GM12878 (cell line): ENCODE results near the gene HTR7. TPM values are rescaled to one million over a fixed set of nuclear protein-coding genes. Genes with fewer than 3 reads are reported as not detected.

Source experiments
- ATAC-seq: fragments of 200-7000 bp; cut with Tn5 transposase; 3 replicates; pipeline ENCODE4 v1.9.1; 2020; ENCODE audit warnings: mild to moderate bottlenecking, moderate library complexity
- BruUV-seq: library from RNA; stranded (reverse); fragments of 400-500 nt; replicated peaks from 2 replicates; lab custom pipeline; 2021; lab: Mats Ljungman, UMichigan
- CTCF ChIA-PET: fragments of 300-600 bp; sonication (Branson Sonifier 250); formaldehyde crosslinking; extraction: SDS; loops from one replicate; lab custom pipeline; 2021; ENCODE audit warnings: inconsistent platforms; lab: Yijun Ruan, JAX
- POLR2A ChIA-PET: fragments of 350-600 bp; formaldehyde crosslinking; extraction: SDS; loops from one replicate; lab custom pipeline; 2021; ENCODE audit warnings: inconsistent platforms; lab: Charles Lee
- RAD21 ChIA-PET: fragments of 300-600 bp; sonication (Branson Sonifier 250); formaldehyde crosslinking; loops from one replicate; lab custom pipeline; 2023; ENCODE audit warnings: antibody characterized with exemption; ENCODE audit not compliant: unreplicated experiment; lab: Charles Lee
- SMC1A ChIA-PET: fragments of 300-600 bp; sonication (Branson Sonifier 250); formaldehyde crosslinking; loops from one replicate; lab custom pipeline; 2023; ENCODE audit not compliant: unreplicated experiment, uncharacterized antibody; lab: Charles Lee
- DNase-seq: peaks from one replicate; pipeline ENCODE4 v3.0.0-alpha.2; 2011; ENCODE audit warnings: low read depth, low spot score
- FAIRE-seq: peaks from 3 replicates; lab custom pipeline; 2011; peaks lifted over from hg19 to GRCh38; lab: Jason Lieb, UNC
- H2AFZ ChIP-seq: 2 replicates; pipeline ENCODE4 v1.6.0; 2011; ENCODE audit warnings: low read depth, low read length, control low read depth; ENCODE audit not compliant: control insufficient read depth
- H3K27ac ChIP-seq: 2 replicates; pipeline ENCODE4 v1.5.1; 2011; ENCODE audit warnings: control low read depth; ENCODE audit not compliant: control insufficient read depth, insufficient read depth
- H3K27me3 ChIP-seq, 2 experiments: replicated peaks in 1 of 2; 2 replicates each; pipeline versions ENCODE4 v1.6.0 to v1.6.1; 2011; ENCODE audit warnings: low read length in 1 of 2; ENCODE audit not compliant: control insufficient read depth in 2 of 2, insufficient read depth in 2 of 2
- H3K36me3 ChIP-seq, 2 experiments: 2 replicates each; pipeline ENCODE4 v1.5.1; 2011; ENCODE audit warnings: low read length in 1 of 2; ENCODE audit not compliant: control insufficient read depth in 2 of 2, insufficient read depth in 2 of 2
- H3K4me1 ChIP-seq: 2 replicates; pipeline ENCODE4 v1.6.1; 2011; ENCODE audit warnings: mild to moderate bottlenecking, low read length, moderate library complexity, mixed read lengths; ENCODE audit not compliant: control insufficient read depth, insufficient read depth
- H3K4me2 ChIP-seq: 2 replicates; pipeline ENCODE4 v1.6.0; 2011; ENCODE audit warnings: control low read depth; ENCODE audit not compliant: control insufficient read depth, insufficient read depth
- H3K4me3 ChIP-seq: fragments of 200-600 bp; sonication (generic); 2 replicates; pipeline ENCODE4 v1.5.1; 2016
- H3K79me2 ChIP-seq: 2 replicates; pipeline ENCODE4 v1.6.0; 2011; ENCODE audit warnings: low read length; ENCODE audit not compliant: control insufficient read depth, insufficient read depth
- H3K9ac ChIP-seq: 2 replicates; pipeline ENCODE4 v1.8.0; 2011; ENCODE audit warnings: low read length, control low read depth, mixed read lengths; ENCODE audit not compliant: control insufficient read depth, insufficient read depth
- H3K9me3 ChIP-seq: replicated peaks from 3 replicates; pipeline ENCODE4 v1.5.1; 2011; ENCODE audit warnings: mild to moderate bottlenecking, low read length; ENCODE audit not compliant: control insufficient read depth, insufficient read depth
- H4K20me1 ChIP-seq: 2 replicates; pipeline ENCODE4 v1.6.0; 2011; ENCODE audit not compliant: control insufficient read depth, insufficient read depth
- CBFB ChIP-seq: IDR thresholded peaks from 2 replicates; pipeline ENCODE4 v1.6.1; 2016; ENCODE audit warnings: antibody characterized with exemption, low read depth
- DPF2 ChIP-seq: fragments of 450-650 bp; IDR thresholded peaks from 2 replicates; pipeline ENCODE4 v1.6.1; 2017; ENCODE audit warnings: mild to moderate bottlenecking
- FOS ChIP-seq: IDR thresholded peaks from 3 replicates; pipeline ENCODE4 v1.6.1; 2011; ENCODE audit warnings: borderline replicate concordance; ENCODE audit not compliant: insufficient read length; ENCODE audit errors: extremely low read depth
- FOXK2 ChIP-seq: fragments of 450-650 bp; IDR thresholded peaks from 2 replicates; pipeline ENCODE4 v1.6.1; 2017; ENCODE audit warnings: mild to moderate bottlenecking, moderate library complexity
- HCFC1 ChIP-seq: fragments of 150-350 bp; IDR thresholded peaks from 2 replicates; pipeline ENCODE4 v1.6.1; 2014; ENCODE audit warnings: low read length
- HSF1 ChIP-seq: fragments of 150-350 bp; IDR thresholded peaks from 2 replicates; pipeline ENCODE4 v1.6.1; 2014; ENCODE audit warnings: mild to moderate bottlenecking, low read depth, low read length
- IKZF2 ChIP-seq, 2 experiments: fragments of 450-650 bp; IDR thresholded peaks; 2 replicates each; pipeline ENCODE4 v1.6.1; 2017; ENCODE audit warnings: mild to moderate bottlenecking in 2 of 2, moderate library complexity in 2 of 2
- LARP7 ChIP-seq: fragments of 450-650 bp; IDR thresholded peaks from 2 replicates; pipeline ENCODE4 v1.6.1; 2017; ENCODE audit warnings: mild to moderate bottlenecking
- MEF2A ChIP-seq: IDR thresholded peaks from 2 replicates; pipeline ENCODE4 v1.6.1; 2011; ENCODE audit warnings: low read depth, mild to moderate bottlenecking, low read length, moderate library complexity; ENCODE audit not compliant: insufficient read depth
- MTA2 ChIP-seq: fragments of 450-650 bp; IDR thresholded peaks from 2 replicates; pipeline ENCODE4 v1.6.1; 2016; ENCODE audit warnings: low read depth, mild to moderate bottlenecking, moderate library complexity
- MTA3 ChIP-seq: IDR thresholded peaks from 2 replicates; pipeline ENCODE4 v1.6.1; 2012; ENCODE audit warnings: low read length, inconsistent platforms, borderline replicate concordance
- NFIC ChIP-seq: IDR thresholded peaks from 2 replicates; pipeline ENCODE4 v1.6.1; 2012; ENCODE audit warnings: low read depth, mild to moderate bottlenecking, inconsistent platforms, low read length, moderate library complexity
- NRF1 ChIP-seq: conservative IDR thresholded peaks from 2 replicates; pipeline ENCODE4 v1.6.1; 2011; ENCODE audit warnings: mild to moderate bottlenecking, low read depth, low read length, improper control_type of control experiment
- PAX8 ChIP-seq: fragments of 450-650 bp; IDR thresholded peaks from 2 replicates; pipeline ENCODE4 v1.6.1; 2017; ENCODE audit warnings: mild to moderate bottlenecking, moderate library complexity
- POLR2AphosphoS5 ChIP-seq: IDR thresholded peaks from 2 replicates; pipeline ENCODE4 v1.6.1; 2011; ENCODE audit warnings: mild to moderate bottlenecking, low read length, inconsistent platforms
- RAD51 ChIP-seq: fragments of 450-650 bp; IDR thresholded peaks from 2 replicates; pipeline ENCODE4 v1.6.1; 2016; ENCODE audit warnings: moderate library complexity, mild to moderate bottlenecking, inconsistent platforms
- SIX5 ChIP-seq: IDR thresholded peaks from 2 replicates; pipeline ENCODE4 v1.6.1; 2011; ENCODE audit warnings: mild to moderate bottlenecking, low read depth, low read length, moderate library complexity; ENCODE audit not compliant: severe bottlenecking
- SPI1 ChIP-seq: IDR thresholded peaks from 2 replicates; pipeline ENCODE4 v1.6.1; 2011; ENCODE audit warnings: low read depth, mild to moderate bottlenecking, low read length, moderate library complexity, borderline replicate concordance; ENCODE audit not compliant: insufficient read depth
- ZNF207 ChIP-seq: fragments of 450-650 bp; IDR thresholded peaks from 2 replicates; pipeline ENCODE4 v1.6.1; 2014; ENCODE audit warnings: antibody characterized with exemption, mild to moderate bottlenecking, borderline replicate concordance
- ZNF217 ChIP-seq: fragments of 450-650 bp; IDR thresholded peaks from 2 replicates; pipeline ENCODE4 v1.6.1; 2017; ENCODE audit warnings: antibody characterized with exemption, mild to moderate bottlenecking
- ZNF274 ChIP-seq: IDR thresholded peaks from one replicate; pipeline ENCODE4 v1.8.0; 2011; ENCODE audit not compliant: insufficient read length, insufficient read depth
- whole genome bisulfite sequencing: methylation state at CpG from one replicate; pipeline ENCODE4 v1.1.6; 2016; ENCODE audit warnings: low lambda C conversion rate; ENCODE audit not compliant: insufficient replicate concordance, insufficient coverage; ENCODE audit errors: missing lambda C conversion rate; 5-methylcytosine and 5-hydroxymethylcytosine counted together
- in situ Hi-C: fragments of 300-500 bp; cut with MboI; formaldehyde crosslinking; loops from 9 replicates; pipeline ENCODE4 v1.14.3; 2018; ENCODE audit warnings: mixed read lengths
- intact Hi-C: fragments of 100-400 bp; cut with micrococcal nuclease; formaldehyde crosslinking; loops from one replicate; pipeline ENCODE4 v1.14.2; 2022; ENCODE audit not compliant: unreplicated experiment
- polyA plus RNA-seq, 11 experiments: library from polyadenylated mRNA; depleted of rRNA in 4 of 11; unstranded in 6 of 11; stranded (reverse) in 5 of 11; fragments of >200 nt; fragmentation: Nextera tagmentation in 4 of 11; fragmentation: Illumina TruSeq in 1 of 11; extraction: Ambion mirVana in 4 of 11; extraction: Trizol in 1 of 11; gene quantifications; 1 replicate in 1 of 11; 2 replicates in 10 of 11; pipeline versions ENCODE4 v1.2.1 to v1.2.3, GENCODE V29; 2011 to 2016; ENCODE audit warnings: inconsistent platforms in 2 of 11, missing spikeins in 2 of 11, low read depth in 1 of 11
- total RNA-seq, 4 experiments: library from RNA; depleted of rRNA in 3 of 4; stranded (reverse); fragments of >200 nt in 3 of 4; fragmentation: Illumina TruSeq in 1 of 4; extraction: Trizol in 1 of 4; gene quantifications; 2 replicates each; pipeline versions ENCODE4 v1.2.1 to v1.2.3, GENCODE V29; 2013 to 2021

The HTR7 gene
- total and polyA plus RNA-seq, 10 of the 15 experiments (the other 5 are each of a cell fraction or from before 2014, with no cell fraction given): 0.01 to 1.3 (median 0.06) TPM; not detected in 4

GRCh38 chr10:90832111-90832510 lies 25.7 kb downstream of the HTR7 start:
- intact Hi-C loops: no loop called here
- H2AFZ ChIP-seq: no peak overlapping the region
- no peaks in the 10 kb centered on the region for H3K36me3 ChIP-seq
- no TSS peak for BruUV-seq
- no peak for ATAC-seq
- no peaks in the 10 kb centered on the region for H3K79me2 ChIP-seq
- CTCF ChIA-PET: interaction anchor here (1.2 to 2.3 kb wide), 2 partner anchors 44 to 48 kb away, joined by 4 to 5 read pairs; no protein-coding TSS in a partner anchor
- POLR2A ChIA-PET: no interaction called here
- FAIRE-seq: no peak
- no peak overlapping the region for H3K4me2 ChIP-seq
- WGBS: 50% methylated on average over 15 of the region's 17 CpGs
- no peak for TF ChIP-seq SIX5
- TF ChIP-seq LARP7: no peak
- no peak for TF ChIP-seq ZNF207
- no peak for TF ChIP-seq MTA3
- TF ChIP-seq NFIC: no peak
- TF ChIP-seq, all 136 proteins: peak for 0
- in situ Hi-C loops: no loop called here
- H3K4me3 ChIP-seq: no peak overlapping the region
- DNase-seq: no peak
- H3K9me3 ChIP-seq: no peaks in the 10 kb centered on the region; the same call in 2 of the 3 replicates
- ChIA-PET RAD21 (no interaction called here), SMC1A (no interaction called here)
- no peak overlapping the region for H3K27ac ChIP-seq
- no peaks in the 10 kb centered on the region for H3K4me1 ChIP-seq
- H3K9ac ChIP-seq: no peak overlapping the region
- H4K20me1 ChIP-seq: no peaks in the 10 kb centered on the region
- H3K27me3 ChIP-seq: no peaks in the 10 kb centered on the region

DNA sequence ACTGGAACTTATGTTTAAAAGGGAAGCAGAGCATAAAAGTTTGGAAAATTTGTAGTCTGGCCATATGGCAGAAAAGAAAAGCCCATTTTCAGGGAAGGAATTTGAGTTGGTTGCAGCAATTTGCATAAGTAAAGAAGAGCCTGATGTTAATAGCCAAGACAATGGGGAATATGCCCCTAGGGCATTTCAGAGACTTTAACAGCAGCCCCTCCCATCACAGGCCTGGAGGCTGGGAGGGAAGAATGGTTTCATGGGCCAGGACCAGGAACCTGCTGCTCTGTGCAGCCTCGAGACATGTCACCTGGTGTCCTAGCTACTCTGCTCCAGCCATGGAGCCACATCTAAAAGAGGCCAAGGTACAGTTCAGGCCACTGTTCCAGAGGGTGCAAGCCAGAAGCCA lies 35.3 kb downstream of the HTR7 start:
- H2AFZ ChIP-seq: no peak overlapping the region
- H3K27ac ChIP-seq: no peak overlapping the region
- BruUV-seq: no TSS peak
- H4K20me1 ChIP-seq: no peaks in the 10 kb centered on the region
- FAIRE-seq (no peak), ATAC-seq (no peak), DNase-seq (no peak)
- H3K9me3 ChIP-seq: peaks cover 3% of the 10 kb centered on the region; the same call in 1 of the 3 replicates
- no peaks in the 10 kb centered on the region for H3K79me2 ChIP-seq
- in situ Hi-C loops (no loop called here), intact Hi-C loops (no loop called here)
- SMC1A ChIA-PET: no interaction called here
- H3K4me3 ChIP-seq: no peak overlapping the region
- H3K27me3 ChIP-seq: no peaks in the 10 kb centered on the region
- H3K9ac ChIP-seq: no peak overlapping the region
- WGBS: 0% methylated on average over 1 of the region's 1 CpG
- RAD21 ChIA-PET: no interaction called here
- no peaks in the 10 kb centered on the region for H3K36me3 ChIP-seq
- CTCF ChIA-PET: no interaction called here
- H3K4me2 ChIP-seq: no peak overlapping the region
- POLR2A ChIA-PET: no interaction called here
- H3K4me1 ChIP-seq: no peaks in the 10 kb centered on the region
- no peak for TF ChIP-seq NRF1
- no peak for TF ChIP-seq POLR2AphosphoS5
- no peak for TF ChIP-seq ZNF274
- no peak for TF ChIP-seq MTA2
- TF ChIP-seq IKZF2 (IDR thresholded peaks at IDR 0.05): no peak
- no peak for TF ChIP-seq MEF2A
- TF ChIP-seq FOS: no peak
- TF ChIP-seq SPI1: no peak
- TF ChIP-seq FOXK2: no peak
- no peak for TF ChIP-seq HCFC1
- no peak for TF ChIP-seq PAX8
- no peak for TF ChIP-seq ZNF217
- no peak for TF ChIP-seq RAD51
- no peak for TF ChIP-seq DPF2
- no peak for TF ChIP-seq MTA3
- no peak for TF ChIP-seq HSF1
- TF ChIP-seq CBFB: no peak
